GM19025 (cell line): ENCODE measurements around the gene ZNF445.
"Not testable (repeated sequence)": the region's sequence is repeated elsewhere in the genome, so short reads cannot be mapped to it uniquely, and the experiment has no call there.

Source experiments
- ATAC-seq: cut with Tn5 transposase; IDR thresholded peaks from one replicate; pipeline ENCODE4 v1.9.1; 2021; ENCODE audit warnings: mild to moderate bottlenecking, low read depth, moderate library complexity; ENCODE audit not compliant: unreplicated experiment

The ZNF445 gene

GRCh38 chr3:44439499-44440295 lies 37.8 kb downstream of the ZNF445 start:
- peak; percentile 92 for ATAC-seq

GRCh38 chr3:44437800-44438199 lies 39.7 kb downstream of the ZNF445 start:
- no peak for ATAC-seq

- no peak for ATAC-seq
These were observed 41.3 kb downstream of the ZNF445 start for GRCh38 chr3:44436181-44436580.

- no peak for ATAC-seq
These were observed 42.5 kb downstream of the ZNF445 start for GRCh38 chr3:44434834-44435510.

GRCh38 chr3:44430466-44430865 lies 47.0 kb downstream of the ZNF445 start:
- ATAC-seq, result no peak

GRCh38 chr3:44429459-44429858 lies 48.0 kb downstream of the ZNF445 start:
- ATAC-seq, result no peak

- no peak for ATAC-seq
These were observed 48.6 kb downstream of the ZNF445 start for GRCh38 chr3:44428910-44429309.

GRCh38 chr3:44427683-44428082 lies 49.8 kb downstream of the ZNF445 start:
- ATAC-seq, result no peak

- ATAC-seq, result no peak
These were observed 52.7 kb downstream of the ZNF445 start for GRCh38 chr3:44424758-44425157.

- no peak for ATAC-seq
These were observed 56.2 kb downstream of the ZNF445 start for GRCh38 chr3:44421280-44421679.

- ATAC-seq, result no peak
These were observed 56.8 kb downstream of the ZNF445 start for GRCh38 chr3:44420676-44421075.

- ATAC-seq, result no peak
These were observed 57.4 kb downstream of the ZNF445 start for GRCh38 chr3:44419923-44420650.

GRCh38 chr3:44419116-44419922 lies 58.2 kb downstream of the ZNF445 start:
- ATAC-seq, result no peak

- ATAC-seq, result no peak
These were observed 58.9 kb downstream of the ZNF445 start for GRCh38 chr3:44418549-44418948.

- ATAC-seq, result not testable (repeated sequence)
These were observed 59.4 kb downstream of the ZNF445 start for GRCh38 chr3:44418118-44418517.

GRCh38 chr3:44416031-44417030 lies 61.1 kb downstream of the ZNF445 start:
- ATAC-seq, result no peak

- ATAC-seq, result no peak
These were observed 62.0 kb downstream of the ZNF445 start for GRCh38 chr3:44415421-44415820.

GRCh38 chr3:44414517-44415090 lies 62.9 kb downstream of the ZNF445 start:
- ATAC-seq, result no peak

- no peak for ATAC-seq
These were observed 65.1 kb downstream of the ZNF445 start for GRCh38 chr3:44412365-44412764.
